NCI-H2081 treated with DMSO at 0.1 percent for 48 hours (cell line): ENCODE data around the gene ATG12.
"Not testable (repeated sequence)": the region's sequence is repeated elsewhere in the genome, so short reads cannot be mapped to it uniquely, and the experiment has no call there.

Experiments used
- DNase-seq: peaks from one replicate; lab custom pipeline; 2025; lab: John Stamatoyannopoulos, UW

ATG12 gene

DNA sequence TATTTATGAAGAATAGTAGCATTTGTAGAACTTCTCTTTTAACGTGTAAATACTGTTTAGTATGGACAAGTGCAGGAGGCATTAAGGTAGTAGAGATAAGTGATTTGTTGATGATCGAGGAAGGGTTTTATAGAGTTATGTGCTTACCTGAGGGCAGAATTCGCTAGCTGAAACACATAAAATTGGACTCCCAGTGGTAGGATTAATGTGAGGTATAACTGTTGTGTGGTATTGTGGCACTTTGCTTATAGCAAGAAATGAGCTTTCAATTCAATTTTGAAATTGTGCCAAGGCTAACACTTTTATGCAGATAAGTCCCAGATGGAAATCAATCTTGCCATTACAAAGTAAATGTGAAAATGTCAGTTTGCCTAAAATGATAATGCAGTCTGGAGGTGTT is 1.6 kb upstream of the ATG12 start:
- no peak for DNase-seq

DNA sequence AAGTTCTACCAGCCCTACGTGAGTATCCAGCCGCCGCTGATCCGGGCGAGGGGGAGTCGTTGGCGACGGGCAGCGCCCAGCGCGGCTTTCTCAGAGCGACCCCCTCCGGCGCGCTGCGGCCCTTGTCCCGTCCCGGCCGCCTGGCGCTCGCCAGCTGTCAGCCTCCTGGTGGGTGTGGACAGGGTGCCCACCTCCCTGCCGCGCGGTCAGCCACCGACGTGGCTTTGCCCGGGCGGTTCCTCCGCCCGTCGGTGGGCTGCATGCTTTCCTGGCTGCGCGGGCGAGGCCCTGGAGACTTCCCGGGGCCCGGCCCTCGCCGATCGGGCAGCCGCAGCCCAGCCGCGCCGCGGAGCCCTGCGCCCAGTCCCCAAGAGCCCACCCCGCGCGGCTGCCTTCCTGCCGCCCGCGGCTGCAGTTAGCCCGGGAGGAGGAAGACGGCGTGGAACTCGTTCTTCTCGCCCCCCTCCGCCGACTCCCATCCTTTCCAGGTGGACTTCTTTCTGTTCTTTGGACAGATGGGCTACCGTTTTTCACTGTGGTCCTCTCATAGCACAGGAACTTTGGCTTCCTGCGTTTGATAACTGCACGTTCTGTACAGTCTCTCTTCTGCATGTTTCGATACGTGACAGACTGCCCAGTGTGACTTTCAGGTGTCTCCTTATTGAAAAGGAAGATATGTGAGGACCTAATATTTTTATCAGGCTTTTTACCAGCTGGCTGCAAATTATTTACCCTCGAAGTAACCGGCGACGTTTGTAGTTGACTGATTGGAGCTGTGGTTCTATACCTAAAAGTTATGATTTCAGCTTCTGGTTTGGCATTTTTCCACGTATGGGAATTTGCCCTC is 947 bp upstream of the ATG12 start:
- DNase-seq = no peak

DNA sequence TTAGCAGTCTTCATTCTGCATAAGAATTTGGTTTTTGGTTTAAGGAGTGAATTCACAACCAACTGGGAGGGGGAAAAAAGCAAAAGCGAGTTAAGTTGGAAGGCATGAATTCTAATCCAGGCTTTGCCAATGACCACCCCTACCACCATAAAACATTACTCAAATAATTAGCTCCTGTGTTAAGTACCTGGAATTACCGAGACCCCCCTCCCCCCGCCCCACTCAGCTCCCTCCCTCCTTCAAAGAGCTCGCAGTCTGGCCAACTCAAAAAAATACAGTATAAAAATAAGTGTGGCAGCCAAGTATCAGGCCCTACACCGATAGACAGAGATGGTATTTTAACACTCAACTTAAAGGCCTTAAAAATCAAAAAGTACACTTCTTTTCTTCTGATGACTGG is 492 bp downstream of the ATG12 start:
- DNase-seq = no peak

DNA sequence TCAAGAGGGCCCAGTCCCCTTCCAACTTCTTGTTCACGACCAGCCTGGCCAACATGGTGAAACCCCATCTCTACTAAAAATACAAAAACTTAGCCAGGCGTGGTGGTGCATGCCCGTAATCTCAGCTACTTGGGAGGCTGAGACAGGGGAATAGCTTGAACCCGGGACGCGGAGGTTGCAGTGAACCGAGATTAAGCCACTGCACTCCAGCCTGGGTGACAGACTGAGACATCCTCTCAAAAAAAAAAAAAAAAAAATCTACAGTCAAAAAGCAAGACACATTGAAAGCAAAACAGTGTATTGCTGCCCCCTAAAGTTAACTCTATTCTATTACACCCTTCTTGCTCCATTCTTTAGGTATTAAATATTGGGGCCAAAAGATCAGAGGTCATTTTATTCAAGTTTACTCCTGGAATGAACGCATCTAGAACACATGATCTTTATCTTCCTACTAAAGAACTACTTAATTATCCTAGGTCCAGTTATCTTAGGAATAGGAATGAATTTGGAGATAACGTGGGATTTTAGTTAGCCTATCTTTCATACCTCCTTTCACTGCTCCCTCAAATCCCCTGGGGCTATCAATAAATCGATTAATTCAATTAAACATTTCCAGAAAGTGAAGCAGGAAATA is 2.4 kb downstream of the ATG12 start:
- no peak for DNase-seq

DNA sequence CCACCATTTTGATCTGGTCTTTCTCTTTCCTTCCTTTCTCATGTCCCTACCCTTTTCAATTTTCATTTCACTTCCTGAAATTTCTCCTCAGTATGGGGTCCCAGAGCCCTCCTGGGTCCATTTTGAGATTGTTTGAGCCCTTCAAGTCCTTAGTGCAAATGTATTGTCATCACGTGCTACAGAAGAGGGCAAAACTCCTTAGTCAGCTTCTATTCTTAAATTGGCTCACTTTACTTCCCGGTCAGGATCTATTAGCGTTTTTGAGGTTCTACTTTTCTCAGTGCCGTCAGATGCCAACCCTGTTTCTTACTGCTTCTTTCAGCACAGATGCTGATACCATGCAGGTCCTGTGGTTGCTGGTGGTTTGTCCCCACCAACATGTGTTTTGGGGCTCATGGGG is 5.9 kb downstream of the ATG12 start:
- DNase-seq = no peak

DNA sequence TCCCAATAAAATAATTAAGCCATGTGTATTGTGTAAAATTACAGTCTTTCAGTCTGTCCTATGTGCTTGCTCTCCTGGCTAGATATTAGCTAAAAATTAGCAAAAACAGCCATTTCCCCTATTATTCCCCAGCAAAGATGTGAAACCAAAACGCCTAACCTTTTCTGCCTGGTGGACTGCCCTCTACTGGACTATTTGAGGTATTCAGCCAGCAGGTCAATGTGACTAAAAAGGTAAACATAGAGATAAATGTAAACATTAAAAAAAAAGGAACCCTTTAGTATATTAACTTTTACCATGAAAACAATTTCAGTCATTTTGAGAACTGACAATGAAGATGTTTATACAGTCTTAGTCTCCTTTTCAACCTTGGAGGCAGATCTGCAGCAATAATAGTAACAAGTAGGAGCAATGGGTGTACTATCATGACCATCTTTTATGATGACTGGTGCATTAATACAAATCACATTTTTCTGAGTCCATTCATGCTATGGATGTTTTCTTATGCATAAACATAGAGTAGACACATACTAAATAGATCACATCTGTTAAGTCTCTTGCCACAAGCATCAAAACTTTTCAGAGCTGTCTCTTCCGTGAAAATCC is 10.1 kb downstream of the ATG12 start:
- DNase-seq = no peak

DNA sequence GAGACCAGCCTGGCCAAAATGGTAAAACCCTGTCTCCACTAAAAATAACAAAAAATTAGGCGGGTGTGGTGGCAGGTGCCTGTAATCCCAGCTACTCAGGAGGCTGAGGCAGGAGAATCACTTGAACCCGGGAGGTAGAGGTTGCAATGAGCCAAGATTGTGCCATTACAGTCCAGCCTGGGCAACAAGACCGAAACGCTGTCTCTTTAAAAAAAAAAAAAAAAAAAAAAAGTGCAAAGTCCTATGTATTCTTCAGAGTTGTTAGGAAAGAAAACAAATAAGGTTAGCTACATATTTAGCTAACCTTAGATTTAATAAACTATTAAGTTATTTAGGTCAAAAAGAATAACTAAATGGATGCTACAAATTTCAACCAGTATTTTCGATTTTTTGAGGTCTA is 11.5 kb downstream of the ATG12 start:
- no peak for DNase-seq

DNA sequence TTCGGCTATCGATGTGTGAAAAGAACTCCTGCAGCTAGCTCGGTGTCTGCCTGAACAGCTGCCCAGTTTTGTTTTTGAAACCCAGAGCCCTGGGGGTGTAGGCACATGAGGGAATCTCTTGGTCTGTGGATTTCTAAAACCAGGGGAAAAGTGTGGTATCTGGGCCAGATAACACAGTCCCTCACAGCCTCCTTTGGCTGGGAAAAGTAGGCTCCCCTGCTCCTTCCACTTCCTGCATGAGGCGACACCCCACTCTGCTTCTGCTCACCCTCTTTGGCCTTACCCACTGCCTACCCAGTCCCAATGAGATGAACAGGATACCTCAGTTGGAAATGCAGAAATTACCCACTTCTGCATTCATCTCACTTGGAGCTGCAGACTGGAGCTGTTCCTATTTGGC is 15.4 kb downstream of the ATG12 start:
- no peak for DNase-seq

DNA sequence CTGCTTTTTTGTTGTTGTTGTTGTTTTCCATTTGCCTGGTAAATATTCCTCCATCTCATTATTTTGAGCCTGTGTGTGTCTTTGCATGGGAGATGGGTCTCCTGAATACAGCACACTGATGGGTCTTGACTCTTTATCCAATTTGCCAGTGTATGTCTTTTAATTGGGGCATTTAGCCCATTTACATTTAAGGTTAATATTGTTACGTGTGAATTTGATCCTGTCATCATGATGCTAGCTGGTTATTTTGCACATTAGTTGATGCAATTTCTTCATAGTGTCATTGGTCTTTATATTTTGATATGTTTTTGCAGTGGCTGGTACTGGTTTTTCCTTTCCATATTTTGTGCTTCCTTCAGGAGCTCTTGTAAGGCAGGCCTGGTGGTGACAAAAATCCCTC is 16.4 kb downstream of the ATG12 start:
- DNase-seq = not testable (repeated sequence)

DNA sequence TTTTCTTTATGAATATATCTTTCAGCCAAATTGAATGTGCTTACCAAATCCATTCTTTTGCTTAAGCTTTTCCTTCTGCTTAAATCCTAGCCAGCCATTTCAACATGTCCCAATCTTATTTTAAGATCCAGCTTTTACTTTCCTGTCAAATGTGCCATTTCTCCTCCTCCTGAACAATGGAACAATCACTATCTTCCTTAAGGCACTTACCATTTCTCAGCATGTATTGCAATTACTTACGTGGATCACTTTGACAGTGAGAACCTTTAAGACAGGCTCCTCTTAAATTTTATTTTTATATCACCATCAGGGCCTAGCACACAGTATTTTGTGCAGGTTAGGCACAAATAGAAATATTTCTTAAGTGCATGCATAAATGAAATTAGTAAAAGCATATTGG is 20.5 kb downstream of the ATG12 start:
- no peak for DNase-seq

DNA sequence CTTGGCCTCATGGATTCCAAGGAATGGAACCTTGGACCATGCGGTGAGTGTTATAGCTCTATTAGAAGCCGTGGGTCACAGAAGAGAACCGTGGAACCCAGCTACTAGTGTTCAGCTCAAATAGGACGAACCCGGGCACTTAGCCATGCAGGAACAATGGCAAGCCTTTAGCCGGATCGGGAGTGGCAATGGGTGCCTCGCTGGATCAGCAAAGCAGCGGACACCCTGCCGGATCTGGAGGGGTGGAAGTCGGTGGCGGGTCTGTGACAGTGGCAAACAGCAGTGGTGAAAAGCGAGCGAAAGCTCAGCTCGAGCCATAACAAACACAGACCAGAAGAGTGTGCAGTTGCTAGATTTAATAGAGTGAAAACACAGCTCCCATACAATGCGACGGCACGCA is 22.5 kb downstream of the ATG12 start:
- no peak for DNase-seq

DNA sequence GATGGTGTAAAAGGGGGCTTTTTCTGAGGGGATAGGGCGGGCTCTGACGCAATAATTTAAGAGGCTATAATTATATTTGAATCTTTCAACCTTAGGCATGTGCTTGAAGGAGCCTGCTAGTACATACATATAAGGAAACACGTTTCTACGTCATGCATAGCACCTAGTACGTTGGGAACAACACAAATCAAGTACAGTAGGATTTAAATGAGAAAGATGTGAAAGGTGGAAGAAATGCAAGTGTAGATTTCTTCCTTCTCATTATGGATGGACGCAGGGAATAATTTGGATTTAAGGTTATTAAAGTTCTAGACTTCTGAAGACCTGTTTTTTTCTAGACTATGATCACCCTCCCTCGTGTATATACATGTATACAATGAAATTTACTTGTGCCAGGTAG is 24.0 kb downstream of the ATG12 start:
- no peak for DNase-seq

DNA sequence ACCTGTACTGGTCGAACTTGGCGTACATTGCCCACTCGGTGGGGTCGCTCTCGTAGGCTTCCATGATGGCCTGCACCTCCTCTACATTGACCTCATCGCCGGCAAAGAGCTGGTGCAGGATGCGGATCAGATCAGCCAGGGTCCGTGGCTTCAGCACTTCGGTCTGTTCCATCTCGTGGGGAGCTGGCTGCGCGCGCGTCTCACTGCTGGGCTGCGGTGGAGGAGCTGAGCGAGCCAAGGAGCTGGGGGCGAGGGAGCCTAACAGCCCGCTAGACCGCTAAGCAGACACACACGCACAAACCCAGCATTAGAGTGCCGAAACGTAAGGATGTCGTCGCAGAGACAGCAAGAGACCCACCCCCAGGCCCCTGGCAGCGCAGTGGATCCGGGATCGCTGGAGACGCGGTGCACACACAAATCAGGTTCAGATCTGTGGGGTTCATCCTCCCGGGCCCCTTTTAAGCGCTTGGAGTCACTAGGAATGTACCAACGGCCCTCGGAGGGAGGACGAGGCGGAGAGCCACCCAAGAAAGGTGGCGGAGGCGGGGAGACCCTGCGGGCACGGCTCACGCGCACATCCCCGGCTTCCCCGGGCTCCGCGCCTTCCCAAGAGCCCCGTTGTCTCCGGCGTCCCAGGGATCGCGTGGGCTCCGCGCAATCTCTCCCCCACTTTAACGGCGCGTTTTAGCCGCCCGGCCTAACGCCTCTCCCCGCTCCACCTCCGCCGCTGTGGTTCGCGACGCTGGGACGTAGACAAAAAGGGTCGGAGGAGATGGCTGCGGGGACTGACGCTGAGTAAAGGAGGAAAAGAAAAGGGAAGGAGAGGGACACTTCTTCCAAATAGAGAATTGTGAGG is 24.9 kb downstream of the ATG12 start, which contains the start of gene CDO1:
CDO1 (minus strand) TSS at position 434 of the 856 bp plus-strand sequence; CDS start at position 172, 262 bp downstream.
- DNase-seq = no peak

DNA sequence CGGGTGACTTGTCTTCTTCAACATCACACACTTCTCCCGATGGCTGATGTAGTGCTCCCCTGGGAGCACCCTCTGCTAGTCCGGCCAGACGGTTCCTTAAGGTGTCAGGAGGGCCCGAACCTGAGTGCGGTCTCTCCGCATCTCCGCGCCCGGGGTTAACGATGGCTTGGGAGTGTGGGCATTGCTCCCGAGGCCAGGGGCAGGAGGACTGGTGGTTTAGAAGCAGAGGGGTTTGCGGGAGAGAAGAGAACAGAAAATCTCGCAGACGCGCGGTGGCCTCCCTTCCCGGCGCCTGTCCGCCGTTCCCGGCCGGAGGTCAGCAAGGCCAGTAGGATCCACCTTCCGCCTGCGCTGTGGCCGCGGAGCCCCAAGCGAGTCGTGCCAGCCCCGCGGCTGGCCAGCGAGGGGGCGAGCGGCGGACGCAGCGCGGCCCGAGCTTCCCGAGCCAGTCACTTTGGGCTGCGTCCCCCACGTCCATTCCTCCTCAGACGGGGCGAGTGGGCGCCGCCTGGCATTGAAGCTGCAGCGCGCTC is 25.6 kb downstream of the ATG12 start:
- no peak for DNase-seq

DNA sequence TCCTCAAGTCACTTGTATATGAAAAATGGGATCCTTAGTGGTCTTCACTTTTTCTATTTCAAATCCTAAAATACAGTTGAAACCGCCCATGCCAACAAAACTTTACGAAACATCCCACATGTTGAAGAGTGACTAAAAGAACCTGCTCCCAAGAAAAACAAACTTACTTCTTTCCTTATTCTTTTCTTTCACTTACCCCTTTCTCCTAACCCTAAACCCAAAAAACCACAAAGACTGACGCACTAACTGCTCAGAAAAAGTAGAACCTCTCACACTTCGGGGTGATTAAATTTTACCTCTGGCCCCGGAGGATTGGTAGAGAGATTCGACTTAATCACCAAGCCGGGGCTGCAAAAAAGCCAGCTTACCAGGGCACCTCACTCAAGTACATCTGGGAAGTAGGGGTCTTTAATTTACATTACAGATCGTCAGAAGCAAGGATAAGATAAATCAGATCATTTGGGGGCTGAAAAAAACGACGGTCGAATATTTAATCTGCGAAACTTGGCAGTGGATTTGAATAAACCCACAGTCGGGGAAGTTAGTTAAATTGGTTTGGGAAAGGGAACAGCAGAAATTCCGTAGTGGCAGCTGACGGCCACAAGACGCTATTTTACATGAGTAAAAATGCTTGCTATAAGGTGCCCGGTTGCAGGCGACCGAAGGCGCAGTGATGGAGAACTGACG is 26.2 kb downstream of the ATG12 start:
- DNase-seq = no peak

DNA sequence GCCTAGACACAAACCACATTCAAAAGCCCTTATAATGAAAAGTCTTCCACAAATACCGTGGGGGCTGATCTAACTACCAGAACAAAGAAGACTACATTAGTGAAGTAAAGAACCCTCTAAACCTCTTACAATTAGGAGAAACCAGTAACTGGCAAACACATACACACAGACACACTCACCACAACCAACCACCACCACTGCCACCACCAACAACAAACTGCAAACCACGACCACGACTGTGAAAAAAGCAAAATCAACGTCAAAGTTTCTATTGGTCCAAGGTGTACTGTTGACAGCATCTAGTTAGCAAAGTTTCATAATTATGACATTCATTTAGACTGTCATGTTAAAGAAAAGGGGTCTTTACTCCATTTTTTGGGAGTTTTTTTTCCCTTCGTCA is 27.6 kb downstream of the ATG12 start:
- DNase-seq = no peak

DNA sequence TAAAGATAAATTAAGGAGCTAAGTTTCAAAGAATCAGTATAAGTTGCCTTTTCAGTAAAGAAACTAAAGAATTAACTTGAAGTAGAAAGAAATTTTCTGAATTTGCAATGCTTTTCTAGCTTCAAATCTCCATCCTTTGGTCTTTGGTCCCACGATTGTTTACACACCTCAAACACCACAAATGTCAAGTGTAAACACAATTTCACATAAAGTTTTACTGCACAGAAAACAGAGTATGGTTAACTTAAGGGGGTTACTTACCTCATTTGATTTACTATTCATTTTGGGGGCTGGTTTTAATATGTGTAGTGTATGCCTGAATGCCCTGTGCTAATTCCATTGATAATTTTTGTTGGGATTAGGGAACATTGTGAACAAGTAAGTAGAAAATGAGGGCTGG is 29.0 kb downstream of the ATG12 start:
- DNase-seq = no peak

DNA sequence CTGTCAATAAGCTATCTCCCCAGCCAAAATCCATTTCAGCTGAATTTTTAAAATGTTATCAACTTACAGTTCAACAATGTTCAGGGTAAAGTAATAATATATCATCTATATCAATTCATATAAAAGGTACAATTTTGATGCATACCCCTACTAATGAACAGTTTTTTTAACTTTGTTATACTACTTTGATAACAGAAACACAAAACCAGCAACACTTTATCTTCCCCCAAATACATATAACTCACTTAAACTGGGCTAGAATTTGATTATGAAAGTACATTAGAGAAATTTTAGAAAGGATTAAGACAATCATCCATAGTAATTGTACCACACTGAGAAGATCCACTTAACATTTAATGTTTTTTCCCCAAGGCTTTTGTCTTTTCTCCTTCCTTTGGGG is 30.0 kb downstream of the ATG12 start:
- no peak for DNase-seq

DNA sequence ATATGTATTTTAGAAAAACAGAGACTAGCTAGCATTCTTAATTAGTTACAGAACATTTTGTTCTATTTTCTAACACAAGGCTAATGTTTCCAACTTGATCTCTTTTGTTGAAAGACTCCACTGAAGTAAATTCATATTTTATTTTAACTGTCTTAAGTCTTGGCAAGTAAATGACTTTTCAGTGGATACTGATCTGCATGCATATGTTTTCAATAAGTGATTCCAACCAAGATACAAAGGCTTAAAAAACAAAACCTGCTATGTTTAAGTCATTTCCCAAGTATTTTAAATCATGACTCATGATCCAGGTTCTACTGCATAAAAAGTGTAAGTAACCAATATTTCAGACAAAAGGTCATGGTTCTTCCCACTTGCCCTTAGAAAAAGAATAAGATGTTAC is 30.6 kb downstream of the ATG12 start:
- no peak for DNase-seq

DNA sequence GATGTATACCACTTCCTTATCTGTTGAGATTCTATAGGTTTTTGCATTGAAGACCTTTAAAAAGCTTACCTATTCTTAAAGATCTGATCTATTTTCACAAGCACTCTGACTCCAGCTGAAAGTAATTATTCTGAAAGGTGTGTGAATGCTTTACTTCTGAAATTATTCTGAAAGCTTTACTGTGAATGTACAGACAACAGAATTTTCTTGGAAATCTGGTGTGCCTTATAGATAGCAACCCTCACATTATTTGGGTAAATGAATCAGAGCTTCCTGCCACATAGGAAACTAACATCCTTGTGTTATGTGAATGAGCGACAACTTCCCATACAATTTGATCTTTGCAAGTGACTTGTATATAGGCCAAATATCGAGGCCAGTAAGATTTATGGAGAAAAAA is 31.4 kb downstream of the ATG12 start:
- DNase-seq = no peak

DNA sequence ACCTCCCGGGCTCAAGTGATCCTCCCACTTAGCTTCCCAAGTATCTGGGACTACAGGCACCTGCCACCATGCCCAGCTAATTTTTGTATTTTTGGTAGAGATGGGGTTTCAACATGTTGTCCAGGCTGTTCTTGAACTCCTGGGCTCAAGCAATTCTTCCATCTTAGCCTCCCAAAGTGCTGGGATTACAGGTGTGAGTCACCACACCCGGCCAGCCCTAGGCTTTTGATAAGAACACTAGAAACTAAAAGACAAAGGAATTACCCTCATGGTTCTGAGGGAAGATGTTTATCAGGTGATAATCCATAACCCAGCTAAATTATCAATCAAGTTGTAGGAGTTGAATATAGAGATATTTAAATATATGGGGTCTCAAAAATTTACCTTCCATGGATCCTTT is 33.3 kb downstream of the ATG12 start:
- not testable (repeated sequence) for DNase-seq
